ENCODE measurements around the gene RSAD2.
A peak's percentile ranks its signal among the peaks of the same experiment; 100 is the strongest.

RSAD2 gene

DNA sequence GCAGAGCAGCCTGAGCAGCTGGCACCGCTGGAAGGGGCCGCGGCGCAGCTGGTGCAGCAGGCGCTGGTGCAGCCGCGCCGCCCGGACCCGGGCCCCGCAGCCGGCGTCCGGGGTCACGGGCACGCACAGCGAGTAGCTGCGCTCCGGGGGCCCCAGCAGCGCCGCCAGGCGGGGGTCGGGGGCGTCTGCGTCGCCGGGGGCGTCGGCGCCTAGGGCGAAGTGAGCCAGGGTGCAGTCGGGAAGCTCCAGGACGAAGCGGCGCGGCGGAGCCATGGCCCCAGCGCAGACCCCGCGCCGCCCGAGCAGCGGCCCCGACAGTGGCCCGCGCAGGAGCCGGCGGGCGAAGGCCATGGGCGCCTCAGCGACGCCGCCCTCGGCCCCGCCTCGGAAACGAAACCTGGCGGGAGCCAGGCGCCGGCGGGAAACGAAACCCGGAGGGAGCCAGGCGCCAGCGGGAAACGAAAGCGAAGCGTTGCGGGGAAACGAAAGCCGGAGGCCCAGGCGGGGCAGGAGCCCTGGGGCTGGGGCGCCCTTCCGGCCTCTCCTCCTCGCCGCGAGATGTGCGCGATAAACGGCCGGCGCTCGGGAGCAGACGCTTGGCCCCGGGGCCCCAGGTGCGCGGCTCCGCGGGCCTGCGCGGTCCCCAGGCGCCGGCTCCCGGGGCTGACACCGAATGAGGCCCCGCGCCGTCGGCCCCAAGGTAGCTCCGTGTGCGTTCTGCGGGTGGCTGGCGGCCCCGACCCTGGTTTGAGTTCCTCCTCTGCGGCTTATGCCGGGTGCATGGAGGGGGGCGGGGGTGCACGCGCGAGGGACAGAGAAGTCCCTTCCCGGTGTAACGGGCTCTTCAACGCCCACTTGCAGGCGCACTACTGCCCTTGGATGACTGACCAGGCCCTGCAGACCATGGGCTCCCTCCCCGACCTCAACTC is 12.0 kb upstream of the RSAD2 start, which contains the start of gene CMPK2:
Gene CMPK2, minus strand, starts transcription at position 562 of the 929 bp plus-strand sequence. Its CDS starts 211 bp downstream, at position 351.
- no peaks in the 10 kb centered on the region; the same call in 1 of the 2 replicates for H3K27me3 ChIP-seq (ENCODE audit: insufficient read depth, low read length)
- no peaks in the 10 kb centered on the region for H3K9me3 ChIP-seq (ENCODE audit: low read length)
- H4K20me1 ChIP-seq (ENCODE audit: insufficient read depth, low read length), result no peaks in the 10 kb centered on the region
- H3K36me3 ChIP-seq (ENCODE audit: insufficient read depth, low read length), result no peaks in the 10 kb centered on the region
- no peaks in the 10 kb centered on the region for H3K9me2 ChIP-seq (ENCODE audit: low read depth, low read length)
- H3K79me2 ChIP-seq (ENCODE audit: insufficient read depth, low read length), result no peaks in the 10 kb centered on the region
- peak within 1 kb of the TSS; percentile 55 for H3K4me3 ChIP-seq (ENCODE audit: low read depth, low read length, poor library complexity, severe bottlenecking)
- H3K4me2 ChIP-seq (ENCODE audit: low read length), result peak within 1 kb of the TSS; percentile 63
- H3K27ac ChIP-seq (ENCODE audit: low read depth, low read length, poor library complexity, severe bottlenecking), result no peak within 1 kb of the TSS
- H3F3A ChIP-seq (ENCODE audit: insufficient read depth, low read length), result no peaks in the 10 kb centered on the region
- no peak within 1 kb of the TSS for H2AFZ ChIP-seq (ENCODE audit: low read length)
- H3K9ac ChIP-seq (ENCODE audit: low read length), result no peak within 1 kb of the TSS
- H3K4me1 ChIP-seq (ENCODE audit: insufficient read depth, low read length, severe bottlenecking), result peaks cover 6% of the 10 kb centered on the region
- TF ChIP-seq, protein P1, sequence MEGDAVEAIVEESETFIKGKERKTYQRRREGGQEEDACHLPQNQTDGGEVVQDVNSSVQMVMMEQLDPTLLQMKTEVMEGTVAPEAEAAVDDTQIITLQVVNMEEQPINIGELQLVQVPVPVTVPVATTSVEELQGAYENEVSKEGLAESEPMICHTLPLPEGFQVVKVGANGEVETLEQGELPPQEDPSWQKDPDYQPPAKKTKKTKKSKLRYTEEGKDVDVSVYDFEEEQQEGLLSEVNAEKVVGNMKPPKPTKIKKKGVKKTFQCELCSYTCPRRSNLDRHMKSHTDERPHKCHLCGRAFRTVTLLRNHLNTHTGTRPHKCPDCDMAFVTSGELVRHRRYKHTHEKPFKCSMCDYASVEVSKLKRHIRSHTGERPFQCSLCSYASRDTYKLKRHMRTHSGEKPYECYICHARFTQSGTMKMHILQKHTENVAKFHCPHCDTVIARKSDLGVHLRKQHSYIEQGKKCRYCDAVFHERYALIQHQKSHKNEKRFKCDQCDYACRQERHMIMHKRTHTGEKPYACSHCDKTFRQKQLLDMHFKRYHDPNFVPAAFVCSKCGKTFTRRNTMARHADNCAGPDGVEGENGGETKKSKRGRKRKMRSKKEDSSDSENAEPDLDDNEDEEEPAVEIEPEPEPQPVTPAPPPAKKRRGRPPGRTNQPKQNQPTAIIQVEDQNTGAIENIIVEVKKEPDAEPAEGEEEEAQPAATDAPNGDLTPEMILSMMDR (IDR thresholded peaks at IDR 0.05; ENCODE audit: low read length), result no peak
- no peak for TF ChIP-seq EZH2 (IDR thresholded peaks at IDR 0.05; ENCODE audit: borderline replicate concordance, low read length)

DNA sequence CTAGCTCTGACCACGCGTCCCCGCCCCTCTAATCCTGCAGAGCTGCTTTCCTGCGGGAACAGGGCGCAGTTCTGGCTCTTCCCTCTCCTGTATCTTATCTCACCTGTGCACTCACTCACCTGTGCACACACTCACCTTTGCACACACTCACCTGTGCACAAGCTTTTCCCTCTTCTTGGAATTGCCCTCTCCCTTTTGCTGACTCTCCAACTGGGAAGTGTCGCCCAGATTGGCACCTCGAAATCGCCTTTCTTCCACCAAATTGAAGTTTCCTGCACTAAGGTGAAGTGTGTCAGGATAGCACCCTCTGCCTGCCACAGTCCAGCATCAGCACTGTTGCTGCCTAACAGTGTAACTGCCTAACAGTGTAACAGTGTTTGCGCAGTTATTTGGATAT is 11.3 kb upstream of the RSAD2 start:
- Histone ChIP-seq H3K36me3 (ENCODE audit: insufficient read depth, low read length) (no peaks in the 10 kb centered on the region), H3K79me2 (ENCODE audit: insufficient read depth, low read length) (no peaks in the 10 kb centered on the region), H3K9me3 (ENCODE audit: low read length) (no peaks in the 10 kb centered on the region), H3K27me3 (ENCODE audit: insufficient read depth, low read length) (no peaks in the 10 kb centered on the region; the same call in 1 of the 2 replicates), H2AFZ (ENCODE audit: low read length) (no peak overlapping the region), H3K4me1 (ENCODE audit: insufficient read depth, low read length, severe bottlenecking) (peaks cover 6% of the 10 kb centered on the region), H3K4me3 (ENCODE audit: low read depth, low read length, poor library complexity, severe bottlenecking) (peak overlapping the region; percentile 55), H3K27ac (ENCODE audit: low read depth, low read length, poor library complexity, severe bottlenecking) (no peak overlapping the region), H4K20me1 (ENCODE audit: insufficient read depth, low read length) (no peaks in the 10 kb centered on the region), H3K9ac (ENCODE audit: low read length) (no peak overlapping the region), H3K4me2 (ENCODE audit: low read length) (peak overlapping the region; percentile 63; the same call in 1 of the 2 replicates), H3K9me2 (ENCODE audit: low read depth, low read length) (no peaks in the 10 kb centered on the region), H3F3A (ENCODE audit: insufficient read depth, low read length) (no peaks in the 10 kb centered on the region)
- no peak for TF ChIP-seq EZH2 (IDR thresholded peaks at IDR 0.05; ENCODE audit: borderline replicate concordance, low read length)
- TF ChIP-seq, protein P1 (IDR thresholded peaks at IDR 0.05; ENCODE audit: low read length), result no peak

DNA sequence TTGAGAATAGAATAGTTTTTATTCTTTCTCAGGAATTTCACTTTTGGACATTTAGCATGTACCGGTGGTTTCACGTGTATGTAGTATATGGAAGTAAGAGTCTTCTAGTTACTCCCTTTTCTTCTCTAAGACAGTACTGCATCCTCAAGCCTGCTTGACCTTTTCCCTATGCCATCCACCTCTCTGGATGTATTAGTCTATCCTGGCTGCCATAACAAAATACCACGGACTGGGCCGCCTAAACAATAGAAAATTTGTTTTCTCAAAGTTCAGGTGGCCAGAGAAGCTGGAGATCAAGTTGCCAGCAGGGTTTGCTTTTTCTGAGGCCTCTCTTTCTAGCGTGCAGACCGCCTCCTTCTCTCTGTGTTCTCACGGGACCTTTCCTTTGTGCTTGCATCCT is 10.6 kb upstream of the RSAD2 start:
- Histone ChIP-seq H3K36me3 (ENCODE audit: insufficient read depth, low read length) (no peaks in the 10 kb centered on the region), H3K27me3 (ENCODE audit: insufficient read depth, low read length) (no peaks in the 10 kb centered on the region; the same call in 1 of the 2 replicates), H2AFZ (ENCODE audit: low read length) (no peak overlapping the region), H3K9me2 (ENCODE audit: low read depth, low read length) (no peaks in the 10 kb centered on the region), H3K4me2 (ENCODE audit: low read length) (no peak overlapping the region), H4K20me1 (ENCODE audit: insufficient read depth, low read length) (no peaks in the 10 kb centered on the region), H3K4me3 (ENCODE audit: low read depth, low read length, poor library complexity, severe bottlenecking) (no peak overlapping the region), H3K9ac (ENCODE audit: low read length) (no peak overlapping the region), H3K27ac (ENCODE audit: low read depth, low read length, poor library complexity, severe bottlenecking) (no peak overlapping the region), H3F3A (ENCODE audit: insufficient read depth, low read length) (no peaks in the 10 kb centered on the region), H3K4me1 (ENCODE audit: insufficient read depth, low read length, severe bottlenecking) (peaks cover 6% of the 10 kb centered on the region), H3K79me2 (ENCODE audit: insufficient read depth, low read length) (no peaks in the 10 kb centered on the region), H3K9me3 (ENCODE audit: low read length) (no peaks in the 10 kb centered on the region)
- TF ChIP-seq, protein P1 (IDR thresholded peaks at IDR 0.05; ENCODE audit: low read length), result no peak
- TF ChIP-seq EZH2 (IDR thresholded peaks at IDR 0.05; ENCODE audit: borderline replicate concordance, low read length), result no peak
